Bladder microvascular endothelial cell (primary cell): ENCODE results near the gene BPIFB4. TPM values are rescaled to one million over a fixed set of nuclear protein-coding genes. Genes with fewer than 3 reads are reported as not detected.

ENCODE experiments used
- total RNA-seq: library from RNA; depleted of rRNA; stranded (reverse); fragments of >200 nt; gene quantifications from 2 replicates; pipeline ENCODE4 v1.2.3, GENCODE V29; 2014

Gene BPIFB4
- not detected in 2 replicates for total RNA-seq

DNA sequence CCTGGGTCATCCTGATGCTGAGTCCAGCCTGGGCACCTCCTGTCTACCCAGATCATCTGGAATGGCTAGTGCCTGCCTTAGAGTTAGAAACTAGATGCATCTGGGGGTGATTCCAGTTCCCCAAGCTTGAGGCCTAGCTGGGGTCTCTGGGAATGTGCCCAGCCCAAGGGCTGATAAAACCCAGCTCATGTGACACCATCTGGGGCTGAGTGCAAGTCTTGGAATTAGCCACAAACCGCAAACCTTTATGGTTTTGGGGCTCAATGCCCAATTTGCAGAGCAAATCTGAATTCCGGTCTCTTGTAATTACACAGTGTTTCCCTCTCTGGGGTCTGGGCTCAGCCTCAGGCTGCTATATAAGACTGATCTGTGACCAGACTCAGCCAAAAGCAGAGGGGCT lies at the start of gene BPIFB4:
BPIFB4 (plus strand) TSS at position 385 of the 400 bp plus-strand sequence. CDS start 1,884 bp downstream, outside the sequence.

DNA sequence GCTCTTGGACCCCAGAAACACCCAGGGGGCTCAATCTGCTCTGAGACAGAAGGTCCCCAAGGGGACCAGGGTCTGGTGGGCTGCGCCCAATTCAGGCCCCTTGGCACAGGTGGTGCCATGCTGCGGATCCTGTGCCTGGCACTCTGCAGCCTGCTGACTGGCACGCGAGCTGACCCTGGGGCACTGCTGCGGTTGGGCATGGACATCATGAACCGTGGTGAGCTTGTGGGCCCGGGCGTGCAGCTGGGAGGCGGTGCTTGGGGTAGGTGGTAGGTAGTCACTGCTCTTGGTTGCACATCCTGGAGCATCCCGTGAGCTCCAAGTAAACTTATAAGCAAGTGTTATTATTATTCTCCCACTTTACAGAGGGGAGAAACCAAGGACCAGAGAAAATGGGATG lies 47.9 kb upstream of the BPIFB4 start, which contains the start of gene BPIFB6:
BPIFB6 (plus strand) TSS at position 118 of the 400 bp plus-strand sequence; CDS start at position 118, 0 bp downstream.

DNA sequence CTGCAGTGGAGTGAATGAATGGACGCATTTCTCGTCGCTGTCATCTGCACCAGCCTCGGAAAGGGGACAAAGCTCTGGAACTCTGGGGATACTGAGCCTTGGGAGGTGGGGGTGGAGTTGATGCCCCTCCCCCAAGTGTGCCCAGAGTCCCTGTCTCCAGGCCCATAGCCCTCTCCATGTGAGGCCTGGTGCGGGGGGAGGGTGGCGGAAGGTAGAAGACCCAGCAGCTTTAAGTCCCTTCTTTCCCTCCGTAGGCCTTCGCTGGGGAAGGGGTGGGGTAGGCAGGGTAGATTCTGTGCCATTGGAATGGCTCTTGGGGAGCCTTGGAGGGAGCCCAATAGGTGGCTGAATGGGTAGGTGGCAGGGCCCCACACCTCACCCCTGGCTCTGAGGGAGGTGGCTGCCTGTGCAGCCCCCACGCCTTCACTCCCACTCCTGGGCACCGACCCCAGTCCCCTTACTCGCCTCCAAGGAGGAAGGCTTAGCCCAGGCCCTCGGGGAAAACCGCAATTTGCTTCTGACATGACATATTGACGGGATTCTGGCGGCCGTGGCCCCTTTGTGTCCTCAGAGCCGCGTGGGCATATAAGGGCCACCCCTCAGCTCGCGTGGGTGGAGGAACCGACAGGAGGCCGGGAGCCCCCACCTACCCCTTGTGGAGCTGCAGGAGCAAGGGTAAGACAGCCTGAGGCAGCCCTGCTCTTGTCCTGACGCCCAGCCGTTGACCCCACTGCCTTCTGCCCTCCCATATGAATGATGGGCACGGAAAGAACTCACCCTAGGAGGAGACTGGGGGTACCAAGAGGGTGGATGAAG lies 25.9 kb upstream of the BPIFB4 start, which contains the start of gene BPIFB3:
BPIFB3 (plus strand) TSS at position 613 of the 816 bp plus-strand sequence. CDS start 1,533 bp downstream, outside the sequence.

Other genes with a start within 250 kb of the BPIFB4 start
- under 0.01 and 0.06 TPM in 2 replicates for gene EFCAB8, start 220.7 kb upstream of the BPIFB4 start, total RNA-seq
- gene SUN5, start 75.2 kb upstream of the BPIFB4 start, total RNA-seq = not detected in 2 replicates
- not detected in 2 replicates for gene BPIFB2, start 71.9 kb upstream of the BPIFB4 start, total RNA-seq
- not detected in 2 replicates for gene BPIFB6, start 48.0 kb upstream of the BPIFB4 start, total RNA-seq
- not detected in 2 replicates for gene BPIFB3, start 25.7 kb upstream of the BPIFB4 start, total RNA-seq
- gene BPIFA2, start 88.5 kb downstream of the BPIFB4 start, total RNA-seq = not detected in 2 replicates
- not detected in 2 replicates for gene BPIFA3, start 137.7 kb downstream of the BPIFB4 start, total RNA-seq
- not detected in 2 replicates for gene BPIFA1, start 156.4 kb downstream of the BPIFB4 start, total RNA-seq
- gene BPIFB1, start 203.6 kb downstream of the BPIFB4 start, total RNA-seq = not detected in 2 replicates